Measurements from ENCODE around the gene ULK1. TPM values are rescaled to one million over a fixed set of nuclear protein-coding genes. Genes with fewer than 3 reads are reported as not detected.
"Not testable (repeated sequence)": the region's sequence is repeated elsewhere in the genome, so short reads cannot be mapped to it uniquely, and the experiment has no call there.

ULK1 gene
- total RNA-seq, 1 donor from 2014 or later = 27.0 TPM

DNA sequence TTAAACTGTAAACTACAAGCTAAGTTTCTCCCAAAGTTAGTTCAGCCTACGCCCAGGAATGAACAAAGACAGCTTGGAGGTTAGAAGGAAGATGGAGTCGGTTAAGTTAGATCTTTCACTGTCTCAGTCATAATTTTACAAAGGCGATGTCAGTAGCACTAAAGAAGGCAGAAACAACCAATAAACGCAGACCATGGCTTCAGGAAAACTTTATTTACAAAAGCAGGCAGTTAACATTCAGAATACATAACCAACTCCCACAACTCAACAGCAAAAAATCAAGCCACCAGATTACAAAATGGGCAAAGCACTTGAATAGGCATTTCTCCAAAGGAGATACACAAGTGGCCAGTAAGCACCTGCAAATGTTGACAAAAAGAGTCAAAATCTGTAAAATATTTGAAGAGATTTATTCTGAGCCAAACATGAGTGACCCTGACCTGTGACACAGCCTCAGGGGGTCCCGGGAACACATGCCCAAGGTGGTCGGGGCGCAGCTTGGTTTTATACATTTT lies 8.8 kb upstream of the ULK1 start:
- ATAC-seq (ENCODE audit: low read depth) = no peak
- H3K36me3 Mint-ChIP-seq (ENCODE audit: low read depth) = no peaks in the 10 kb centered on the region
- TF ChIP-seq, protein P1, sequence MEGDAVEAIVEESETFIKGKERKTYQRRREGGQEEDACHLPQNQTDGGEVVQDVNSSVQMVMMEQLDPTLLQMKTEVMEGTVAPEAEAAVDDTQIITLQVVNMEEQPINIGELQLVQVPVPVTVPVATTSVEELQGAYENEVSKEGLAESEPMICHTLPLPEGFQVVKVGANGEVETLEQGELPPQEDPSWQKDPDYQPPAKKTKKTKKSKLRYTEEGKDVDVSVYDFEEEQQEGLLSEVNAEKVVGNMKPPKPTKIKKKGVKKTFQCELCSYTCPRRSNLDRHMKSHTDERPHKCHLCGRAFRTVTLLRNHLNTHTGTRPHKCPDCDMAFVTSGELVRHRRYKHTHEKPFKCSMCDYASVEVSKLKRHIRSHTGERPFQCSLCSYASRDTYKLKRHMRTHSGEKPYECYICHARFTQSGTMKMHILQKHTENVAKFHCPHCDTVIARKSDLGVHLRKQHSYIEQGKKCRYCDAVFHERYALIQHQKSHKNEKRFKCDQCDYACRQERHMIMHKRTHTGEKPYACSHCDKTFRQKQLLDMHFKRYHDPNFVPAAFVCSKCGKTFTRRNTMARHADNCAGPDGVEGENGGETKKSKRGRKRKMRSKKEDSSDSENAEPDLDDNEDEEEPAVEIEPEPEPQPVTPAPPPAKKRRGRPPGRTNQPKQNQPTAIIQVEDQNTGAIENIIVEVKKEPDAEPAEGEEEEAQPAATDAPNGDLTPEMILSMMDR (IDR thresholded peaks at IDR 0.05) = no peak
- ChIA-PET CTCF (no interaction called here), POLR2A (no interaction called here)
- intact Hi-C loops (cut with micrococcal nuclease) = no loop called here
- H3K9me3 Mint-ChIP-seq = peaks cover 5% of the 10 kb centered on the region
- H3K4me3 Mint-ChIP-seq = no peak overlapping the region
- DNase-seq = no peak
- H3K27me3 Mint-ChIP-seq = peaks cover 15% of the 10 kb centered on the region
- H3K27ac Mint-ChIP-seq = no peak overlapping the region
- no peaks in the 10 kb centered on the region for H3K4me1 Mint-ChIP-seq

DNA sequence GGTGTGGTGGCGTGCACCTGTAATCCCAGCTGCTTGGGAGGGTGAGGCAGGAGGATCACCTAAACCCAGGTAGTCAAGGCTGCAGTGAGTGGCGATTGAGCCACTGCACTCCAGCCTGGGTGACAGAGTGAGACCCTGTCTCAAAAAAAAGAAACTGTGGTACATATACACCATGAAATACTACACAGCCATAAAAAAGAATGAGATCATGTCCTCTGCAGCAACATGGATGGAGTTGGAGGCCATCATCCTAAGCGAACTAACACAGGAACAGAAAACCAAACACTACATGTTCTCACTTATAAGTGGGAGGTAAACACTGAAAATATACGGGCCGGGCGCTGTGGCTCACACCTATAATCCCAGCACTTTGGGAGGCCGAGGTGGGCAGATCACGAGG lies 2.7 kb upstream of the ULK1 start:
- intact Hi-C loops (cut with micrococcal nuclease) = loop anchor here (10.0 kb wide), 1 partner anchor 1017 kb away; the partner anchor contains the start of gene RAN
- H3K4me3 Mint-ChIP-seq; H3K27ac Mint-ChIP-seq; ATAC-seq (ENCODE audit: low read depth); H3K36me3 Mint-ChIP-seq (ENCODE audit: low read depth); CTCF ChIA-PET; H3K9me3 Mint-ChIP-seq; DNase-seq; H3K27me3 Mint-ChIP-seq: not testable (repeated sequence)
- POLR2A ChIA-PET = interaction anchor here (0.6 kb wide), 1 partner anchor 15 kb away, joined by 3 read pairs; no protein-coding TSS in a partner anchor
- peaks cover 11% of the 10 kb centered on the region for H3K4me1 Mint-ChIP-seq

- Mint-ChIP-seq H3K36me3 (ENCODE audit: low read depth) (no peaks in the 10 kb centered on the region), H3K9me3 (no peaks in the 10 kb centered on the region), H3K4me1 (peaks cover 20% of the 10 kb centered on the region), H3K27ac (no peak overlapping the region), H3K27me3 (peaks cover 6% of the 10 kb centered on the region), H3K4me3 (no peak overlapping the region)
- intact Hi-C loops (cut with micrococcal nuclease) = loop anchor here (10.0 kb wide), 1 partner anchor 1018 kb away; the partner anchor contains the start of gene RAN
- CTCF ChIA-PET = no interaction called here
- ATAC-seq (ENCODE audit: low read depth) (no peak), DNase-seq (no peak)
- POLR2A ChIA-PET = interaction anchor here (0.9 kb wide), 1 partner anchor 37 kb away, joined by 3 read pairs; no protein-coding TSS in a partner anchor
- TF ChIP-seq, protein P1 (IDR thresholded peaks at IDR 0.05) = no peak
Observed at GRCh38 chr12:131892711-131893604, 1.5 kb upstream of the ULK1 start.

DNA sequence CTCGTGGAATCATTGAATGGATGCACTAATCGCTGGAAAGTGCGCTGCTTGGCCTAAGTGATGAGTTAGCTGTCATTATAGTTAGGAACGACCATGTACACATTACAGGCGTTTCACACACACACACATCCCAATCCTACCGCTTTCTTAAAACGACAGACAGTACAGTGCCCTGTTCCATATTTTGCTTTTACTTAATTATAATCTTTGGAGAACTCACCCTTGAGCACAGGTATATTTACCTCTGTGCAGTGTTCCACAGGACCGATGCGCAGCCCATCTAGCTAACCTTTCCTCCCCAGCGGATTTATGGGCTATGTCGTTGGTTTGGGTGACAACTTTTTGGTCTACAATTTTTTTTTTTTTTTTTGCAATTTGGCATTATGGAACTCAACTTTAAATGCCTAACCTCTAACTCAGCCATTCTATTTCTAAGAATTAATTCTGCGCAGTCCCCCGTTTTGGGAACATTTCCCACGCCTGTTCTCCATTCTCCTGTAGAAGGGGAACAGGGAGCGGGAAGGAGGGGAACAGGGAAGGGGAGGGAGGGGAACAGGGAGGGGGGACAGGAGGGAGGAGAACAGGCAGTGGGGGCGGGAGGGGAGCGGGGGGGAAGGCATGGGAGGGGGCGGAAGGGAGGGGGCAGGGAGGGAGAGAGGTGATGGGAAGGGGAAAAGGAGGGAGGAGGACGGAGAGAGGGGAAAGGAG lies 663 bp upstream of the ULK1 start:
- Mint-ChIP-seq H3K4me1 (peaks cover 22% of the 10 kb centered on the region), H3K36me3 (ENCODE audit: low read depth) (no peaks in the 10 kb centered on the region), H3K27me3 (peaks cover 6% of the 10 kb centered on the region), H3K9me3 (no peaks in the 10 kb centered on the region), H3K4me3 (peak overlapping the region; percentile 53), H3K27ac (no peak overlapping the region)
- ATAC-seq (ENCODE audit: low read depth) (no peak), DNase-seq (no peak)
- POLR2A ChIA-PET = no interaction called here
- CTCF ChIA-PET = no interaction called here
- intact Hi-C loops (cut with micrococcal nuclease) = loop anchor here (1.0 to 10.0 kb wide), 6 partner anchors 36 to 1019 kb away; partner anchors contain the start of genes EP400, MMP17, PUS1 and RAN
- TF ChIP-seq, protein P1 (IDR thresholded peaks at IDR 0.05) = no peak

- no peaks in the 10 kb centered on the region for H3K9me3 Mint-ChIP-seq
- ChIA-PET CTCF (no interaction called here), POLR2A (interaction anchor here (1.3 to 1.6 kb wide), 2 partner anchors 29 to 55 kb away, joined by 3 to 14 read pairs; partner anchors contain the start of gene EP400)
- no peaks in the 10 kb centered on the region for H3K36me3 Mint-ChIP-seq (ENCODE audit: low read depth)
- no peak for ATAC-seq (ENCODE audit: low read depth)
- DNase-seq = peak; percentile 24
- no peaks in the 10 kb centered on the region for H3K27me3 Mint-ChIP-seq
- peak overlapping the region; percentile 46 for H3K27ac Mint-ChIP-seq
- H3K4me1 Mint-ChIP-seq = peaks cover 22% of the 10 kb centered on the region
- peak overlapping the region; percentile 82 for H3K4me3 Mint-ChIP-seq
- TF ChIP-seq, protein P1 (IDR thresholded peaks at IDR 0.05) = no peak
- intact Hi-C loops (cut with micrococcal nuclease) = loop anchor here (1.0 to 10.0 kb wide), 6 partner anchors 34 to 1020 kb away; partner anchors contain the start of genes EP400, MMP17, PUS1 and RAN
Observed at GRCh38 chr12:131894981-131895639, 688 bp downstream of the ULK1 start.
